UCSD-AML1 (cell line): Measurements from ENCODE around the gene EEFSEC.

Experiments used
- DNase-seq: peaks from one replicate; lab custom pipeline; 2025; ENCODE audit not compliant: unreplicated experiment; lab: John Stamatoyannopoulos, UW

Gene EEFSEC

GRCh38 chr3:128285042-128285966, 132.0 kb downstream of the EEFSEC start:
- DNase-seq, result no peak

GRCh38 chr3:128285967-128286321, 132.7 kb downstream of the EEFSEC start:
- DNase-seq, result no peak

GRCh38 chr3:128286691-128287090, 133.4 kb downstream of the EEFSEC start:
- DNase-seq, result no peak

GRCh38 chr3:128287216-128287615, 133.9 kb downstream of the EEFSEC start:
- no peak for DNase-seq

- no peak for DNase-seq
Measured at GRCh38 chr3:128289534-128289933, 136.3 kb downstream of the EEFSEC start.

GRCh38 chr3:128290484-128290883, 137.2 kb downstream of the EEFSEC start:
- no peak for DNase-seq

DNA sequence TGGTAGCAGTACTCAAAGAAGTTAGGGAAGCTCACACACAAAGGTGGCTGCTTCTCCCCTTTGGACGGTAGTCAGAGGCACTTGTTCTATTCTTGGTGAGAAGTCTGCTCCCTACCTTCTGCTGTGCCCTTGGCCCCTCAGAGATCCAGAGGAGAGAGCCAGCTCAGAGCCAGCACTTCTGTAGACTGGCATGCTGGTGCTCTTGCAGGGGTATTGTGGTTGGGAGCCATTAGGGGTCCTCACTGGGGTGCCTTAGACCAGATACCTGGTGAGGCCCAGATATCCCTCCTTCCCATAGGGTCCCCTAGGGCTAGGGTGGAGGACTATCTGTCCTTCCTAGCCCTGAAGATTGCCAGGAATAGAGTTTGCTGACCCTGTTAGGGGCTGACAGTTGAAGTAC, 140.6 kb downstream of the EEFSEC start:
- no peak for DNase-seq

GRCh38 chr3:128294999-128295468, 141.8 kb downstream of the EEFSEC start:
- DNase-seq, result no peak

- no peak for DNase-seq
Measured at GRCh38 chr3:128296469-128297251, 143.4 kb downstream of the EEFSEC start.

DNA sequence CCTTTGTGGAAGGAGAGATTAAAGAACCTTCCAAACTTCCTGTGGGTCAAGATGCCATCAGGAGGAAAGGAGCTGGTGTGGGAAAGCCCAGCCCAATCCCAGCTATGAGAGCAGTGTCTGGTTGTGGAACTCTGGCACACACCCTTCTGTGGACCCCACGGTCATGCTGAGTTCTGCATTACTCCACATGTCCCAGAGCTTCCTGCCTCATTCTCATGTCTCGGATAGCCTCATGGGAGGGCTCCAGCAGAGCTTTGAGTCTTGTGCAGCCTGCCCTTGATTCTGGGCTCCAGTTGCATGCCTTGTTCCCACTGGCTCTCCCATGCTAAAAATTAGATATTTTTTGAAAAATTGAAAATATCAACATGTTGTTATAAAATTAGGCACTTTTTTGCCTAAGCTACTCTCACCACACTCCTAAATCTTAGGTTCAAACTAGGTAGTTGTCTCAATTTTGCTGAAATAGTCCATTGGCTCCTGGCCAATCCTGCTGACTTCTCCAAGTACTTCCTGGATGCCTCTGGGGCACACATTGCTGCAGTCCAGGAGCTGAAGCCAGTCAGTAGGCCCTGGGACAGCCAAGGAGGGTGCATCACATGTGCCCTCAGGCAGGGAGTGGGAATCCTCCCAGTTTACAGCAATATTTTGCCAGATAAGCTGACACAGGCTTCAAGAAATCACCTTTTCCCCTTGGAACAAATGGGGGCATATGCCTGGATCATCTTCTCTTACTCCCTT, 144.3 kb downstream of the EEFSEC start:
- no peak for DNase-seq

GRCh38 chr3:128301186-128302023, 148.1 kb downstream of the EEFSEC start:
- no peak for DNase-seq

DNA sequence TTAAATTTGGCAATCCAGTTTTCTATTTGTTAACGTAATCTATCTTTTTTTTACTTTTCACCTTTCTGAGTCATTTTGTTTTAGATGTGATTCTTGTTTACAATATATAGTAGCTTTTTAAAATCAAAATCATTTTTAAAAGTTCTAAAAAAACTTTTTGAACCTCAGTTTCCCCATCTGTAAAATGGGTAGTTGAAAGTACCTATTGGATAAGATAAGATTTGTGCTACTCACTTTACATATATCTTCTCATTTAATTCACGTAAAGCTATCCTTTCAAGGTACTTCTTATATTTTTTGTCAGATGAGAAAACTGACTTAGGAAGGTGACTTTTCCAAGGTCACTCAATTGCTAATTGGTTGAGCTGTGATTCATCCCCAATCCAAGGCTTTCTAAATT, 153.2 kb downstream of the EEFSEC start:
- DNase-seq, result no peak

GRCh38 chr3:128307029-128307633, 153.8 kb downstream of the EEFSEC start:
- DNase-seq, result no peak

DNA sequence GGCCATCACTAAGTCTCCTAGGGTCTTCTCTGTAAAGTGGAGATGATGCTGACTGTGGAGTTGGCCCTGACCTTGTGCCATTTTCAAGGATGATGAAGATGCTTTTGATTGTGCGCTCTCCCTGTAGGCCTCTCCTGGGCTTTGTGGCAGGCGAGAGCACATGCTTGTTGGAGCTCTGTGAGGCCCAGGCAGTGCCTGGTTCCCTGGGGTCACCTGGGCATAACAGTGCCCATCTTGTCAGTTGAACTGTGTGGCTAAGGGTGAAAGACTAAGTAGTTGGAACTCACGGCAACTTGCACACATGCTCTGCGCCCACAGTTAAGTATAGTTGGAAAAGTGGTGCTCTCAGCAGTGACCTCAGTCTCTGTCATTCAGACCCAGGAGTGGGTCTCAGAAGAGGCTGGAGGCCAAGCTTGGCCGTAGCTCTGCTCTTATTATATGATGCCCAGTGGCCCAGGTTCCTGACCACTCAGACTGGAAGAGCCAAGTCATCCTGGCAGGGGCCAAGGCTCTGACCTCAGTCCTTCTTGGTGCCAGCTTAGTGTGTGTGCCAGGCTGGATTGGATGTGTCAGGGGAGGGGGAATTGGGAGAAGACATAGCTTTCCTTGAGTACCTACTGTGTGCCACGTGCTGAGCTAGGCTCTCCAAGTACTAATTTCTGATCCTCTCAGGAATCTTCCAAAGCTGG, 154.6 kb downstream of the EEFSEC start:
- no peak for DNase-seq

- no peak for DNase-seq
Measured at GRCh38 chr3:128309026-128309425, 155.7 kb downstream of the EEFSEC start.

DNA sequence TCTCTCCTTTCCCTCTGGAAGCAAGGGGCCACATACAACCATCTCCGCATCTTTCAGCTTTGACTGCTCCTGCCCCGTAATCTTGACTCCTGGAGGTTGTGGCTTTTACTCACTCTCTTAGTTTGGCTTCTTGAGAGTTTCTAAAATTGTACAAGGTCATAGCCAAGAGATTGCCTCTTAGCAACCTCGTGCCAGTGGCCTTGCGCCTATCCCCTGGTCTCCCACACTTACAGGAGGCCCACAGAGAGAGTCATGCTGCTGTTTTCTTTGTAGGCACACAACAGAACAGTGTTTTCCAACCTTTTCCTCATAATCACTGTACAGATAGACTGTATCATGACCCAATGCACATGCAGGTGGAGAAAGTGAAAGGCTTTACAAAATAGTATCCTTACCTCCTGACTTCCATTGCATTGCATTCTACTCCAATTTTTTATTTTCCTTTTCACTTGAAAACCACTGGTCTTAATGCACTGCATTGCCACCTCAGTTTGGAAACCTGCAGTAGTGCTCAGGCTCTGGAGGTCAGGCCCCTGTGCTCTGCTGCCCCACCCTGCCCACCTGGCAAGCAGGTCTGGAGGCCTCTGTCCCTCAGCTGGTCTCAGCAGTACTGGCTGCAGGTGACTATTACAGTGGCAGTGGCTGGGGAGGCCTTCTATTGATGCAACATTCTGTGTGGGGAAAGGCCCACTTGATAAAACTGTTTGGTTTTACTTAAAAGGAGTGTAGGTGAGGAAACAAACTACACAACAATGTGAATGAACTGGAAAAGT, 157.2 kb downstream of the EEFSEC start:
- DNase-seq, result no peak

DNA sequence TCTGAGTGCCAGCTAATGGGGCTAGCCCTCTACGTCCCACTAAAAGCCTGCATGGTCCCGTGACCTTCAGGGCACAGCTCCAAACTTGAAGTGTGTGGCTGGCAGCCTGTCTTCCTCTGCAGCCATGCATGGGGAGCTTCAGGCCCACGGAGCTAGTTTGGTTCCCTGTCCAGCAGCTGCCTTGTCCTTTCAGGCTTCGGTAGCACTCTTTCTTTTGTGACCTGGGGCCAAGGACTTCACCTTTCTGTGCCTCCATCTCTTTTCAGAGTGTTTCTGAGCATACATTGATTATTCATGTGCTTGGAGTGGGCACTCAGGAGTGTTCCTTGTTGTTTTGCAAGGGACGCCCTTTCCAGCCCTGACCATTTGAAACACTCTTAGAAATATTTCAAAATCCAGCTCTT, 158.2 kb downstream of the EEFSEC start:
- no peak for DNase-seq

DNA sequence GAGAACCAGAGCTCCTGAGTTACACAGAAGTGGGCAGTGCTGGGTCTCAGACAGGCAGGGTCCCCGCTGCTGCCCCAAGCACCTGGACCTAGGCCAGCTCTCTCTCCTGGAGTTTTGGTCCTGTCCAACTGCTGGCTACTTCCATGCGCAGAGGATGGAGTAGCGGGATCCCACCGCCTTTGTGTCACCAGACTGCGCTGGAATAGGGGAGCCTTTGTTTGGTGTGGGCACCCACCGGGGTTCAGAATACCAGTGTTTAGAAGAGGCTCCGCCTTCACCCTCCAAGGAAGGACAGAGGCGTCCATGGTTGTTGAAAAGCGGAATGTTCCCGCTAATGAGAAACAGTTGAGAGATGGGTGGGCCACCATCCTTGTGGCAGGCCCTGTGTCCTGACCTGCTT, 159.0 kb downstream of the EEFSEC start:
- no peak for DNase-seq
